ENCODE data around the gene SSRP1.

SSRP1 gene

DNA sequence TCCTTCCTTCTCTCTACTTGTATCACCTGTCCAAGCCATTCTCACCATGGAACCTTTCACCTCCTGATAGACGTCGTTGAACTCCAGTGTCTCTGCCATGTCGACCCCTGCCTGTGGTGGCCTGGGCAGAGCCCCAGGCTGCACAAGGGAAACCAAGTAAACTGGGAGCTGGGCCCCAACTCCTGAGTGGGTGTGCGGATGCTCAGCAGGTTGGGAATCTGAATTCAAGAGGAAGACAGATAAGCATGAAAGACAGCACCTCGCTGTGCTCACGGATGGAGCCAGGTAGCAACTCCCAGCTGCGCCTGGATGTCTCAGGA lies 709 bp downstream of the SSRP1 start:
- no peak for DNase-seq

- DNase-seq: no peak
Measured at GRCh38 chr11:57332694-57333440, 2.8 kb downstream of the SSRP1 start.

DNA sequence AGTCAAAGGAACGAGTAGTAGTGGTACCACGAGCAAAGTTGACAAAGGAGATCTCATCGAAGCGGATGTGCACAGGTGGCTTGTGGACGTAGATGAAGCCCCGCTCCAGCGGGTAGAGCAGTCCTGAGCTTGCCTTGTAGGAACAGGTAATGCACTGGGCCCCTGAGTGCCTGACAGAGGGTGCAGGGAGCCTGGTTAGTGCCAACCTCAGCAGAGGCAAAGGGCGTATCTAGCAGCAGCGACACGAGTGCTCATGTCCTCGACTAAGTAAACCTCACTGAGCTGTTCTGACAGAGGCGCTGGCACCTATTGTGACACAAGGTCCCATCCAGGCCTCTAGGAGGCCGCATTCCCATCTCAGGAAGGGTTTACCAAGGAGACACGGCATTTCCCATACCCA lies 4.0 kb downstream of the SSRP1 start:
- no peak for DNase-seq

GRCh38 chr11:57330029-57330428 lies 5.7 kb downstream of the SSRP1 start:
- no peak for DNase-seq

- no peak for DNase-seq
Measured at GRCh38 chr11:57327721-57328120, 8.0 kb downstream of the SSRP1 start.

GRCh38 chr11:57325735-57326048 lies 10.0 kb downstream of the SSRP1 start:
- peak; percentile 30 for DNase-seq

GRCh38 chr11:57324886-57325734 lies 10.6 kb downstream of the SSRP1 start, which contains the start of gene TNKS1BP1:
TSS of gene TNKS1BP1 (minus strand) at chr11:57324952. CDS start at chr11:57321885, 3,067 bp downstream.
- peak; percentile 92 for DNase-seq

- no peak for DNase-seq
Measured at GRCh38 chr11:57324154-57324885, 11.4 kb downstream of the SSRP1 start.

GRCh38 chr11:57323855-57324153 lies 11.9 kb downstream of the SSRP1 start:
- no peak for DNase-seq

DNA sequence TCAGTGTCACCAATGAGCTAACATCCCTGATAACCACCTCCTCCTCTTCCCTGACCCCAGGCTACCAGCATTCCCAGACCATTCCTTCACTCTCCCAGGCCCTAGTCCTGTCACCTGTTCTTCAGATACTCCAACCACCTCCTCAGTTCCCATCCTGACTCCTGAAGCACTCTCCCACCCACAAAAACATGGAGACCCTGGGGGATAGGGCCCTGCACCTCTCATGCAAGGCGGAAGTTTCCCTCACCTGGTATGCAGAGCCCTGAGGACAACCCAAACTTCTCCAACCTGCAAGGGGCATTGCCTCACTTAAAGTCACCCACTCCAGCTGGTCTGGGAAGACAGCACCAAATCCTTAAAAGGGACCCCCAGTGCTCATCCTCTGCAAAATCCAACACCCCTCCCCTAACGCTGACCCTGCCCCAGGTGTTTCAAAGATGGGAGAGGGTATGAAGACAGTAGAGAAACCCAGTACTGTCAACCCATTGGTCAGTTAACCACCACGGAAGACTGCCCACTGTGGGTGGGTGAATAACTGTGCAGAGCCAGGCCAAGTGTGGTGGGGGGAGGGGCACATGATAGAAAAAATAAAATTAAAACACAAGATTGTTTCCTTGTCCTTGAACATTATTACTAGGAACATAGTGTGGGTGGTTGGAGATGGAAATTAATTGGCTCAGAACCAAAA lies 12.4 kb downstream of the SSRP1 start:
- no peak for DNase-seq

DNA sequence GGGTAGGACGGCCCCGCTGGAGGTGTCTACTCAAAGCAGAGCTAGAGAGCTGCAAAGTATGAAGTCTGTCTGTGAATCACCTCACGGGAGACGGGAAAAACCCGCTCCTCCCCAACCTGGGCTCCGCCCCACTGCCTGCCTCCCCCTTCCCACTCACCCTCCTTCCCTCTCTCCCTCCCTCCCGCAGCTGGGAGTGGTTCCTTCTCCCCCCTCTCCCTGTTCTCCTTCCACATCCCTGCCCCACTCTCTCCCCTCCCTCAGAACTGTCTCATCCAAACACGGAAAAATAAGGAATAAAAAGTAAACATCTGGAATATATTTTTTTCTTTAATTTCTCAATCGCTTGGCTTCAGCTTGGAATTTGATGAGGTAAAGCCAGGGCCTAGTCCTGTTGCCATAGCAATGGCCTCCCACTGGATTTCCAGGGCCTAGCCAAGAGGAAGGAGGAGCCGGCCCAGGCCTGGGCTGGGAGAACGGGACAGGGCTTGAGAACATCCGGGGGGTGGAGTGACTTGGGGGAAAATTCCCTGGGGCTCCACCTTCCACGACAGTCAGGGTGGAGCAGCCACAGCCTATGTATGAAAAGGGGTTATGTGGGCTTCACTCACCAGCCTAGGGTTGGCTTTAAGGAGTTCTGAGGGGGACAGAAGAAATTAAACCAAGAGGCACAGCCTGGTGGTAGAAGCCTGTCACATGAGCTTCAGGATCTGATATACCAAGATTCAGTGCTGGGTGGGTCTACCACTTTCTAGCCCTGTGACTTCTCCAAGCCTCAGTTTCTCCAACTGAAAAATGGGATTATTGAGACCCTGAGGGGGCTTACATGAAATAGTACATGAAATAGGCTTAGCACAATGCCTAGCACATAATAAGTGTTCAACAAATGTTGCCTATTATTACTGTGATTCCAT lies 13.2 kb downstream of the SSRP1 start:
- no peak for DNase-seq

DNA sequence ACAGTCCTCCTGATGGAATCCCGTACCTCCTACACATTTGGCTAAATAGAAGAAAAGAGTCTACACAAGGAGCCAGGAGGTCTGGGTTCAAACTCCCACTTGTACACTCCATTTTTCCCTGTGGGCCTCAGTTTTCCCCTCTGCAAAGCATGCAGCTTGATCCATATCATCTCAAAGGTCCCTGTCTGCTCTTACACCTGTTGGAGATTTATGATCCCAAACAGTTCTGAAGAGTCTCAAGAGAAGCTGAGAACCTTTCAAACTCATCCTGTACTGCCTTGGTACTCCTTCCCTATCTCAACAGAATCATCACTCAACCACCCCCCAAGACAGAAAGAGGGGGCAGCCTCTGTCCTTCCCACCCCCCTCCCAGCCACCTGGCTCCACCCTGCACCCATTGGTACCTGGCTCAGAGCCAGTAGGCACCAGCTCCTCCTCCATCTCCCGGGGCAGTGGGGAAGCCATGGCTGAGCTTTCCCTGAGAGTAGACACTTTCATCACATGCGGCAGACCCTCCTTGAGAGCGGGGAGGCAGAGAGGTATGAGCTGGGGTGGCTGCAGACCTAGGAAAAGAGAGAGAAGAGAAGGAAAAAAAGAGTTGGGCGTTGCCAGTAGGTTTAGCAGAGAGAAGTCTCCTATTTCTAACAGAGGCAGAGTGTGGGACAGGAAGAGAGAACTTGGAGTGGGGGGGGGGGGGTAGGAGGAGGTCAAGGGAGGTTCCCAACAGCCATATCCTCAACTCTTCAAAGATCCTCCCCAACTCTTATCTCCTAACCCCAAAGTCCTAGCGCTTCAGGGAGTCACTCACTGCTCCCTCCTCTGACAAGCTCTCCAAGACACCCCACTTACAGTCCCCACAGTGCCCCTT lies 14.1 kb downstream of the SSRP1 start:
- no peak for DNase-seq

GRCh38 chr11:57320719-57321387 lies 14.8 kb downstream of the SSRP1 start:
- DNase-seq: no peak

- no peak for DNase-seq
Measured at GRCh38 chr11:57320067-57320718, 15.5 kb downstream of the SSRP1 start.

GRCh38 chr11:57318178-57318577 lies 17.5 kb downstream of the SSRP1 start:
- no peak for DNase-seq

GRCh38 chr11:57316017-57316416 lies 19.7 kb downstream of the SSRP1 start:
- DNase-seq: no peak

- DNase-seq: no peak
Measured at GRCh38 chr11:57315491-57315890, 20.2 kb downstream of the SSRP1 start.

- DNase-seq: no peak
Measured at GRCh38 chr11:57314221-57314973, 21.3 kb downstream of the SSRP1 start.

- no peak for DNase-seq
Measured at GRCh38 chr11:57313788-57314135, 21.9 kb downstream of the SSRP1 start.

All from inflammatory macrophage treated with lipopolysaccharide for 4 hours (primary cell).